ENCODE data around the gene DIP2C. TPM values are rescaled to one million over a fixed set of nuclear protein-coding genes. Genes with fewer than 3 reads are reported as not detected.

Gene DIP2C
- total RNA-seq, 1 donor from 2014 or later, result 23.1 TPM

DNA sequence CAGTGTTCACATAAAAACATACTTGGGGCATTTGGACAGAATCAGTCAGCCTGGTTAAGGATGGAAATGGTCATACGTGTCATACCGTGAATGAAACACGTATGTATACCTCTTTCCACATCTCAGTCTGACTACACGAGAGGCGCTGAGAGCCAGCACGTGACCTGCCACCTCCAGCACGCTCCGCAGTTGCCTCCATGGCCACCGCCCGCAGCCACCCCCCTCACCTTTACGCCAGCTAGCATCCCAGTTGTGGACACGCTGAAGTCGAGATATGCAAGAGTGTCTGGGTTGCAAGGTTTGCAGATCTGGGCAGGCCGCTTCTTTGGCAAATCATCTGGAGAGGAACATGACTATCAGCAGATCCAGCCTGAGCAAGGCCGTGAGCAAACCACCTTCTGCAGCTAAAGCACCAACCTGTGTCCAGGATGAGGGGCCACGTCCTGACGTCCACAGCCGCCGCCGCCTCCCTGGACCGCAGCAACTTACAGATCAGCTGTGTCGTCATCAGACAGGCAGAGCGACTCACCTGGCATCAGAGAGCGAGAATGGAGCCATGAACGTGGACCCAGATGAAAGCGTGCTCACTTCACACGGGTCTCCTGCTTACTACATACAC, 344.8 kb downstream of the DIP2C start:
- H3K27me3 Mint-ChIP-seq, result no peaks in the 10 kb centered on the region

DNA sequence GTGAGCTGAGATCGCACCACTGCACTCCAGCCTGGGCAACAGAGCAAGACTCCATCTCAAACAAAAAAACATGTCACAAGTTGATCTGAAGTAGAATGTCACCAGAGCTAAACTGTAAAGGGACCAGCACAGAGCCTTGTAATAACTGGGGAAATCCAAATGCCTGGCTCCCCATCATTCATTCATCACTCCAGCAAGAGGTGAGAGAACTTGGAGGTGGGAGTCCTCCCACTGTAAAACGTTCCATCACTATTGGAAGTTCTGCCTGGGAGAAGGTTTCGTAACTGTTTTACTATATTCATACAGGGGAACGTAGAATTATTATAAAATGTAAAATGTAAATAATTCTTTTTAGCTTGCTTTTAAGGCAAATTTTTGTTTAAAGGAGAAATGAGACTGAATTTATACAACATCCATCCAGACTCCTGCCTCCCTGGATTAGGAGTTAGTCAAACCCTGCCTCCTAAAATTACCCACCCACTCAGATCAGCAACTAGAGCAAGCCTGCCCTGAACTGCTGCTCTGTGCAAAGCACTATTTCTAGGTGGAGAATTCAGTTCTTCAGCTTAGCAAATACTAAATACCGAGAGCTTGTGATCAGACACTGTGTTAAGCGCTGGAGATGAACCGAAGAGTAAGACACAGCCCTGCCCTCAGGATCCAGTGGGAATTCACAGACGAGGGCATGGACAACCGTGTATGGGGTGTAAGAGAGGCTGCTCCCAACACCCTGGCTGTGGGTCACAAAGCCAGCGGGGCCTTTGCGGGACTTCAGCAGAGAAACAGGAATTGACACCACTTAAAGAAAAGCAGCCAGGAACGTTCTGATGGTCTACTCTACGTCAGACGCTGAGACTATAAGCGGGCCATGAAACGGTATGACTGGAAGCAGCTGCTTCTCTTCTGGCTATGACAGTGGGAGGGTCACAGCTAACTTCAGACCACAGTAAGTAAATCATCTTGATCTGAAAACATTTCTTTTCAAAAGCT, 345.9 kb downstream of the DIP2C start:
- Mint-ChIP-seq H3K4me1 (ENCODE audit: unreplicated experiment) (peaks cover 6% of the 10 kb centered on the region), H3K4me3 (no peak overlapping the region), H3K27ac (no peak overlapping the region)

More for the DNA sequence above, 344.8 kb downstream of the DIP2C start:
- Mint-ChIP-seq H3K4me1 (ENCODE audit: unreplicated experiment) (no peaks in the 10 kb centered on the region), H3K27ac (no peak overlapping the region), H3K9me3 (no peaks in the 10 kb centered on the region), H3K4me3 (no peak overlapping the region), H3K36me3 (peaks cover 23% of the 10 kb centered on the region)
- DNase-seq (ENCODE audit: extremely low spot score, unreplicated experiment), result peak; percentile 2
- TF ChIP-seq, protein P1, sequence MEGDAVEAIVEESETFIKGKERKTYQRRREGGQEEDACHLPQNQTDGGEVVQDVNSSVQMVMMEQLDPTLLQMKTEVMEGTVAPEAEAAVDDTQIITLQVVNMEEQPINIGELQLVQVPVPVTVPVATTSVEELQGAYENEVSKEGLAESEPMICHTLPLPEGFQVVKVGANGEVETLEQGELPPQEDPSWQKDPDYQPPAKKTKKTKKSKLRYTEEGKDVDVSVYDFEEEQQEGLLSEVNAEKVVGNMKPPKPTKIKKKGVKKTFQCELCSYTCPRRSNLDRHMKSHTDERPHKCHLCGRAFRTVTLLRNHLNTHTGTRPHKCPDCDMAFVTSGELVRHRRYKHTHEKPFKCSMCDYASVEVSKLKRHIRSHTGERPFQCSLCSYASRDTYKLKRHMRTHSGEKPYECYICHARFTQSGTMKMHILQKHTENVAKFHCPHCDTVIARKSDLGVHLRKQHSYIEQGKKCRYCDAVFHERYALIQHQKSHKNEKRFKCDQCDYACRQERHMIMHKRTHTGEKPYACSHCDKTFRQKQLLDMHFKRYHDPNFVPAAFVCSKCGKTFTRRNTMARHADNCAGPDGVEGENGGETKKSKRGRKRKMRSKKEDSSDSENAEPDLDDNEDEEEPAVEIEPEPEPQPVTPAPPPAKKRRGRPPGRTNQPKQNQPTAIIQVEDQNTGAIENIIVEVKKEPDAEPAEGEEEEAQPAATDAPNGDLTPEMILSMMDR (conservative IDR thresholded peaks at IDR 0.05), result no peak

DNA sequence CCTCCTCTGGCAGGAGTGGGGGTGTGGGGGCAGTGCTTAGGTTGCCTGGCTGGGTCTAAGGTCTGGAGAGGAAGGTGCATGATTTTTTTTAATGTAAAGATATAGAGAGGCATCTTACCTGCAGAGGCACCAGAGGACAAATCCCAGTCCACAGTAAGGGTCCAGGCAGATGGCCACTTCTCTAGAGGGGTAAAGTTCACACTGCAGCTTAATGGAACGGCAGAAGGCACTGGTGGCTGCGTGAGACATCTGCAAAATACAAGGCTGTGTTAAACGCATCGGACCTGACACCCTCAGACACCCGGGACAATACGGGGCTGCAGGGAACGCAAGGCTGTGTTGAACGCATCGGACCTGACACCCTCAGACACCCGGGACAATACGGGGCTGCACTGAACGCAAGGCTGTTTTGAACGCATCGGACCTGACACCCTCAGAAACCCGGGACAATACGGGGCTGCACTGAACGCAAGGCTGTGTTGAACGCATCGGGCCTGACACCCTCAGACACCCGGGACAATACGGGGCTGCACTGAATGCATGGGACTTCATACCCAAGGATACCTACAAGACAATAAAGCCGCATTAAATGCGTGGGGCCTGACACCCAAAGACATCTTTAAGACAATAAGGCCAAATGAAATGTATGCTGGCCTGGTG, 348.3 kb downstream of the DIP2C start:
- no peak overlapping the region for H3K27ac Mint-ChIP-seq
- H3K36me3 Mint-ChIP-seq, result peaks cover 13% of the 10 kb centered on the region

More for the DNA sequence above, 345.9 kb downstream of the DIP2C start:
- H3K27me3 Mint-ChIP-seq, result no peaks in the 10 kb centered on the region
- no peaks in the 10 kb centered on the region for H3K9me3 Mint-ChIP-seq
- peaks cover 18% of the 10 kb centered on the region for H3K36me3 Mint-ChIP-seq
- TF ChIP-seq, protein P1 (conservative IDR thresholded peaks at IDR 0.05), result no peak
- peak; percentile 45 for DNase-seq (ENCODE audit: extremely low spot score, unreplicated experiment)

DNA sequence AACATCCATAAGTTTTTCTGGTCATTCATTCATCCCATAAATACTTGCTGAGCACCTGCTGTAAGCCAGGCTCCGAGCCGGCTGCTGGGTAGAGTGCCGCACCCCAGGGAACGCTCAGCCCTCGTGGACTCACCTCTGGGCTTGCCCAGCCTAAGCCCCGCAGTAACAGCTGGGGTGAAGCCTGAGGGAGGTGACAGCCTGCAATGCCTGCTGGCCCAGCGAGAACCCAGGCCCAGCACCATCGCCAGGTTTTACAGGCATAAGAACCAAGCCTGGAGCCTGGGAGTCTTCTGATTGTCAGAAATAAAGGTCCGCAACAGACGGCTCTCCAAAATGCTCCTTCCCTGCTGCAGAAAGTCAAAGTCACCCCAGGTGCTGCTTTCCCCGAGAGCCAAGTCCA, 348.8 kb downstream of the DIP2C start:
- Mint-ChIP-seq H3K4me3 (no peak overlapping the region), H3K9me3 (no peaks in the 10 kb centered on the region), H3K36me3 (peaks cover 13% of the 10 kb centered on the region), H3K4me1 (ENCODE audit: unreplicated experiment) (peaks cover 6% of the 10 kb centered on the region), H3K27ac (no peak overlapping the region), H3K27me3 (no peaks in the 10 kb centered on the region)
- peak; percentile 55 for DNase-seq (ENCODE audit: extremely low spot score, unreplicated experiment)
- TF ChIP-seq, protein P1 (conservative IDR thresholded peaks at IDR 0.05), result no peak

More for the DNA sequence above, 348.3 kb downstream of the DIP2C start:
- Mint-ChIP-seq H3K27me3 (no peaks in the 10 kb centered on the region), H3K4me3 (no peak overlapping the region), H3K9me3 (no peaks in the 10 kb centered on the region), H3K4me1 (ENCODE audit: unreplicated experiment) (peaks cover 6% of the 10 kb centered on the region)
- TF ChIP-seq, protein P1 (conservative IDR thresholded peaks at IDR 0.05), result no peak
- DNase-seq (ENCODE audit: extremely low spot score, unreplicated experiment), result peak; percentile 54

DNA sequence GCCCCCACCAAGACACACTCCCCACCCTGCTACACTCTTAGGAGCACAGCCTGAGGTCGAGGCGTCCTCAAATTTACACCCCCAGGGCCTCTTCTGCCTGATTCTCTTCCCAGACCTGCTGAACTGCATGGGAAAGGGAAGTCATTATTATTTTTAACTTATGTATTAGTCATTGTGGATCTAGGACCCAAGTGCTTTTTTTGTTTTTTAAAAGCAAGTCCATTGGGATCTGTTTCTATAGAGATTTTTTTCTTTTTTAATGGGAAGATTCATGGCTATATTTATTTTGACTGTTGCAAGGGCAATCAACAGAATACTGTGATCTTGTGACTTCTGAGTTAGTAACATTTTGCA, 350.5 kb downstream of the DIP2C start:
- Mint-ChIP-seq H3K27ac (peak overlapping the region; percentile 31), H3K4me1 (ENCODE audit: unreplicated experiment) (peaks cover 6% of the 10 kb centered on the region), H3K9me3 (no peaks in the 10 kb centered on the region), H3K36me3 (peaks cover 6% of the 10 kb centered on the region), H3K27me3 (no peaks in the 10 kb centered on the region), H3K4me3 (no peak overlapping the region)
- TF ChIP-seq, protein P1 (conservative IDR thresholded peaks at IDR 0.05), result no peak
- DNase-seq (ENCODE audit: extremely low spot score, unreplicated experiment), result peak; percentile 16

Data from type B pancreatic cell (in vitro differentiated cells).